Raji (cell line): ENCODE results near the gene C14orf93.

ENCODE experiments used
- POLR2A ChIP-seq: IDR thresholded peaks from 2 replicates; pipeline ENCODE4 v1.6.1; 2011; ENCODE audit warnings: low read depth, low read length, control low read depth; ENCODE audit not compliant: insufficient read depth

C14orf93 gene

GRCh38 chr14:23051141-23052057, 41.5 kb upstream of the C14orf93 start:
- TF ChIP-seq POLR2A = no peak

- no peak for TF ChIP-seq POLR2A
These were observed 39.1 kb upstream of the C14orf93 start for GRCh38 chr14:23049011-23049410.

- TF ChIP-seq POLR2A = no peak
These were observed 38.1 kb upstream of the C14orf93 start for GRCh38 chr14:23047751-23048693.

GRCh38 chr14:23047034-23047634, 37.2 kb upstream of the C14orf93 start:
- TF ChIP-seq POLR2A = no peak

GRCh38 chr14:23045419-23046357, 35.7 kb upstream of the C14orf93 start:
- TF ChIP-seq POLR2A = no peak

- no peak for TF ChIP-seq POLR2A
These were observed 34.9 kb upstream of the C14orf93 start for GRCh38 chr14:23044840-23045239.

GRCh38 chr14:23043754-23044153, 33.8 kb upstream of the C14orf93 start:
- no peak for TF ChIP-seq POLR2A

- no peak for TF ChIP-seq POLR2A
These were observed 33.2 kb upstream of the C14orf93 start for GRCh38 chr14:23043145-23043544.

- TF ChIP-seq POLR2A = no peak
These were observed 32.4 kb upstream of the C14orf93 start, which contains the start of gene PSMB11 for GRCh38 chr14:23042162-23042965. Gene PSMB11 (plus strand): TSS chr14:23042212. CDS start chr14:23042226, 14 bp downstream.

GRCh38 chr14:23041729-23042128, 31.8 kb upstream of the C14orf93 start:
- no peak for TF ChIP-seq POLR2A

GRCh38 chr14:23040100-23040499, 30.2 kb upstream of the C14orf93 start:
- TF ChIP-seq POLR2A = no peak

- TF ChIP-seq POLR2A = no peak
These were observed 25.6 kb upstream of the C14orf93 start for GRCh38 chr14:23035303-23036144.
